ENCODE results near the gene GRM4.

The GRM4 gene

DNA sequence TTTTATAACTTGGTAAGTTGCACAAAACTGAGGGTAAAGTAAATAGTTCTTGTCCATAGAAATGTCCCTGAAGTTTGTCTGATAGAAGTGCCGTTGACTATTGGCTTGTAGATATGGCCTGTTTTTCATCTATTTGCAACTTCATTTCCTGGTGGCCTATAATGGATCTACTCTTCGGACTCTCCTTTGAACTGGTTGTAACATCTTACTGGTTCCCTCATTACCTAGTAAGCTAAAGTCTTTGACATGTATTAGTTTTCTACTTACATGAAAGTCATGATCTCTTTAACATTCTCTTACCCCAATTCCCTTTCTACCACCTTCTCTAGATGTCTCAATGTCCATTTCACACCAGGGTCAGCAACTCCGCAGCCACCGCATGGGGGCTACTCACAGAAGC lies 146.3 kb downstream of the GRM4 start:
- no peak for DNase-seq (ENCODE audit: low read depth in 2 of 3, low spot score in 2 of 3)

DNA sequence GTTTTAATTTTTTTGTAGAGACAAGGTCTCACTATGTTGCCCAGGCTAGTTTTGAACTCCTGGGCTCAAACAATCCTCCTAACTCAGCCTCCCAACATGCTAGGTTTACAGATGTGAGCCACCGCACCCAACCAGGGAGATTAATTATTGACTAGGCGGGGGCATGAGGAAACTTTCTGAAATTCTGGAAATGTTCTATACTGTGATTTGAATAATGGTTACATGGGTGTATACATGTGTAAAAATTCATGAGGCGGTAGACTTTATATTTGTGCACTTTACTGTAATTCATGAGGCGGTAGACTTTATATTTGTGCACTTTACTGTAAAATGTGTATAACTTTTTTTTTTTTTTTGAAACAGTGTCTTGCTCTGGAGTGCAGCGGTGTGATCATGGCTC lies 147.2 kb downstream of the GRM4 start:
- no peak for DNase-seq (ENCODE audit: low read depth in 2 of 3, low spot score in 2 of 3)

DNA sequence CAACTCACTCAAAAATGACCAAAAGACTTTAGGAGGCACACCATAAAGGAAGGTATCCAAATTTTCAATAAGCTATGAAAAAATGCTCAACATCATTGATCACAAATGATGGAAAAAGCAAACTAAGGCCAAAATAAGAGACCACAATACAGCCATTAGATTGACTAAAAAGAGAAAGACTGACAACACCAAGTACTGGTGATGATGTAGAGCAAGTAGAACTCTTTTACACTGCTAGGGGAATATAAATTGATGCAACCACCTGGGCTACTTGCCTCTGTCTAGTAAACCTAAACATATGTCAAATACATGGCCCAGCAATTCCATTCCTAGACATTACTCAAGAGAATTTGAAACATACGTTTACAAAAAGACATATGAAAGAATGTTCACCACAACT lies 148.6 kb downstream of the GRM4 start:
- DNase-seq (ENCODE audit: low read depth in 2 of 3, low spot score in 2 of 3) = no peak

DNA sequence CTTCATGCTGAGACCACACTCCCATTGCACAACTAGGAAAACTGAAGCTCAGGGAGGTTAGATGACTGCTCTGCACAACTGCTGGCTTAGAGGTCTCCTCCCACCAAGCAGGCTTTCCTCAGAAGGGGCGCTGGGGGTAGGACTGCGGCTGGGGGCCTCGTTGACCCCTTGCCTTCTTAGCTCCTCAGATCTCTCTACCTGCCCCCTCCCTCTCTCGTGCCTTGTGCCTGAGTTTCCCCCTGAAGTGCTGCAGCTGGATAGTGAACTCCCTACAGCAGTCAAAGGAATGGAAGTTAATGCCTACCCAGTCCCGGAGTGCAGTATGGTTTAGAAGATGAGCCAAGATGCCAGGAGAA lies 149.8 kb downstream of the GRM4 start:
- DNase-seq (ENCODE audit: low read depth in 2 of 3, low spot score in 2 of 3) = no peak

DNA sequence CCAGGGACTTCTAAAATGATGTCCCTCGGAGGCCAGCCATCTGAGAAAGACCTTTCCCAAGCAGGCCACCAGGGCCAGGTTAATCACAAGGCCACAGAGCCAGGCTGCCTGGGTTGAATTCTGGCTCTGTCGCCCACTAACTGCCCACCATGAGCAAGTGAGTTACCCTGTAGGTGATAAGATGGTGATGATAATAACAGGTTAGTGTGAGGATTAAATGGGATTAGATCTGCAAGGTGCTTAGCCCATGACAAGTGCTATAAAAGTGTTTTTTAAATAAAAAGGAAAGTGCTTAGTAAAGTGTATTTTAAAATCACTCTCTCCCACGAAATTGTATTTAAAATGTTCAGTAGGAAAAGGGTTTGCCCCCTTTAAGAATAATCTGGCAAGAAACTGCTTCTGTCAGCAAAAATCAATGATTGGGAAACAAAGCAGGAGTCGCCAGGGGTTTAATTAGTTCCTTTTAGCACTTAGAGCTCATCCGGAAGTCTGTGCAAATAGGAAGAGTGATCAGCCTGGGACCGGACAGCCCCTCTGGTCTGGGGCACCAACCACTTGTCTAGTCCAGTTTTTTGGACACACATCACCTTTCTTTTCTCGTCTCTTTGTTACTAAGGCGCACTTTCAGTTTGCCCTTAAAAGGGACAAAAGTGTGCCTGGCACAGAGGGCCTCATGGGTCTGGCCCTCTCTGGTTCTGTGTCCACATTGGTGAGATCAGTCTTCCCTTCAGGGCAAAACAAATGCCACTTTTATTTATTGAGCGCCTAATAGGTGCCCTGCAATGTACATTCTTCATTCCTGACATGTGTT lies 150.4 kb downstream of the GRM4 start:
- no peak for DNase-seq (ENCODE audit: low read depth in 2 of 3, low spot score in 2 of 3)

DNA sequence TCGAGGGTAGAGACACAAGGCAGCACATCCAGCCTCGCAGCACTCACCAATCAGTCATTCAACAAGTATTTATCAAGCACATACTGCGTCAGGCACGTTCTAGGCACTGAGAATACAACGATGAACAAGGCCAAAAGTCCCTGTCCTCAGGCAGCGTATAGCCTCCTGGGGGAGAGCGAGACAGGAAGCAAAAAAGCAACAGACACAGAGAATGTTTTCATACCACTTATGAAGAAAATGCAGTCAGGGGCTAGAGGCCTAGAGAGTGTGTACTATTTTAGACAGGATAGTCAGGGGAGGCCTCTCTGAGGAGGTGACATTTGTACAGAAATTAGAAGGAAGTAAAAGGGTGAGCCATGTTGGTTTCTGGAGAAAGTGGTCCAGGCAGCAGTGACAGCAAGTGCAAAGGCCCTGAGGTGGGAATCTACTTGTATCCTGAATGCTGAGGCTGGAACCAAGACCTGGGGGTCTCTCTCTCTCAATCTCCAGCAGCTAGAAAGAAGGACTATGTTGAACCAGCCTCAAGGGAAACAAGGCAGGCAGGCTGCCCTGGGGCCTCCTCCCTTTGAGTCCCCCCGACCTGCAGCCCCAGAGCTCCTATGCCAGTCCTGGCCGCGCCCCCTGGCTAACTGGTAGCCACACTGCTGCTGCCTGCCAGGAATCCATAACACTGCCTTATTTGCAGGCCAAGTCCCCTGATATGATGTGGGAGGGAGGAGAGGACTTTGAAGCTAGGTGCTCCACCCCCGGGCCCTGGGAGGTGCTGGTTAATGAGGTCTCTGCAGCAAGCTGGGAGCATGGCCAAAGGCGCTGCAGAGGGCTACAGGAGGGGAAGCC lies 151.2 kb downstream of the GRM4 start:
- DNase-seq (ENCODE audit: low read depth in 2 of 3, low spot score in 2 of 3) = no peak

DNA sequence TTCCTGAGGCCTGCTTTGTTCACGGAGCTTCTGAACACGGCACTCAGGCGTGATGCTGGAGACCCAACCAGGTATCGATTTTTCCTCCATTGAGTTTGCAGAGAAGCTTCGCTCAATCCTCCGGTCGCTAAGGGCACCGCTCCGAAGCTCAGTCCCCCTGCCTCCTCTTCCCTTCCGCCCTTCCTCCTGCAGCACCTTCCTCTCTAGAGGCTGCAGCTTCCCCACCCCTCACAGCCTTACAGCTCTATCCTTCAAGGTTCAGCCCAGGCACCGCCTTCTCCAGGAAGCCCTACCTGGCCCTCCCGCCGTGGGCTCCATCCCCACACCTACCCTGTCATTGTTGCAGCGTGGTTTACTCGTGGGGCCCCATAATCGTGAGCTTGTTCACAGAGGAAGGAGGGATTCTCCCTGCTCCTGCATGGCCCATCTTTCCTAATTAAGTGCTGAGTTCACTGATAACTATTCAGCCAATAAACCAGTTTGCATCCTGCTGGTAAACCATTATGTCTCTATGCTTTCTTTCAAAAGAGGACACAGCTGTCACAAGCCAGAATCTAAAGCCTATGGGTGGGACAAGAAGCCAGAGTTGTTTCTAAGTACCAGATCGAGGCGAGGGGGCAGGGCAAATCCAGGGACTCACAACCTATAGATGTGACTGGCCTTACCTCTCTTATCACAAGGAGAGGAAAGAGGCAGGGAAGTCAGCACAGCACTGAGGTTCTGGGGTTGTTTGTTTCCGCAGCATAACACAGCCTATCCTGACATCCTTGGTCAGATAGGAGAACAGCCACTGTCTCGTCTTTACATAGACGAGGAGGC lies 152.0 kb downstream of the GRM4 start:
- no peak for DNase-seq (ENCODE audit: low read depth in 2 of 3, low spot score in 2 of 3)

DNA sequence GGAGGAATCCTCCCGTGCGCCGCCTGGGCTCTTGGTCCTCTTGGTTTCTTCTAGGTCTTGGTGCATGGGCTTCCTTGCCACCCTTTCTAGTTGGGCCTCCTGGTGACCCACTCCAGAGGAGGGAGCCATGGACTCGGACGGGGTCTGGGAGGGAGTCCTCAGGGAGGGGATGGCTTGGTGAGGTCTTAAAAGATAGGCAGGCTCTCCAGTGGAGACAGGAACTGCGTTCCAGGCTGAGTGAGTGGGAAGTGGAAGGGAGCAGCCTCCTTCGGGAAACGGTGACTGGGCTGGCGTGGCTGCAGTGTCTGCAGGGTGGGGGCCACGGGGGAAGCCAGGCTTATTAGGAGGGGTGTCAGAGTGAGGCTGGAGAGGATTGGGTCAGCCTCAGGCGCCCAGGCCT lies 152.8 kb downstream of the GRM4 start:
- no peak for DNase-seq (ENCODE audit: low read depth in 2 of 3, low spot score in 2 of 3)

DNA sequence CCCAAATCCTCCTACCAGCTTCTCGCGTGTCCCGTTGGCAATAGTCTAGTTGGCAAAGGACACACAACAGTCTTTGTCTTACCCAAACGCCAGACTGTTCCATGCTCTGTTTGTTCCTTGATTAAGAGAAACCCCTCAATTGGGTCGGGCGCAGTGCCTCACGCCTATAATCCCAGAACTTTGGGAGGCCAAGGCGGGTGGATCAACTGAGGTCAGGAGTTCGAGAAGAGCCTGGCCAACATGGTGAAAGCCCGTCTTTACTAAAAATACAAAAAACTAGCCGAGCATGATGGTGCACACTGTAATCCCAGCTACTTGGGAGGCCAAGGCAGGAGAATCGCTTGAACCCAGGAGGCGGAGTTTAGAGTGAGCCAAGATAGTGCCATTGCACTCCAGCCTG lies 153.7 kb downstream of the GRM4 start:
- no peak for DNase-seq (ENCODE audit: low read depth in 2 of 3, low spot score in 2 of 3)

DNA sequence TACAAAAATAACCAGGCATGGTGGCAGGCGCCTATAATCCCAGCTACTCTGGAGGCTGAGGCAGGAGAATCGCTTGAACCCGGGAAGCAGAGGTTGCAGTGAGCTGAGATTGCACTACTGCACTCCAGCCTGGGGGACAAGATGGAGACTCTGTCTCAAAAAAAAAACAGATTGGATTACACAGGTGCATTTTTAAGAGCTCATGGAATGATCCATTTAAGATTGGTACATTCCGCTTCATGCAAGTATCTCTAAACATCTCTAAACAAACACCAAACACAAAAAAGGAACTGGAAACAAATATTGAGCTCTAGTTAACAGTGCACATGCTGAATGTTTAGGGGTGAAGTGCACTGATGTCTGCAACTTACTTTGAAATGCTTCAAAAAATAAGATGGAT lies 154.3 kb downstream of the GRM4 start:
- no peak for DNase-seq (ENCODE audit: low read depth in 2 of 3, low spot score in 2 of 3)

DNA sequence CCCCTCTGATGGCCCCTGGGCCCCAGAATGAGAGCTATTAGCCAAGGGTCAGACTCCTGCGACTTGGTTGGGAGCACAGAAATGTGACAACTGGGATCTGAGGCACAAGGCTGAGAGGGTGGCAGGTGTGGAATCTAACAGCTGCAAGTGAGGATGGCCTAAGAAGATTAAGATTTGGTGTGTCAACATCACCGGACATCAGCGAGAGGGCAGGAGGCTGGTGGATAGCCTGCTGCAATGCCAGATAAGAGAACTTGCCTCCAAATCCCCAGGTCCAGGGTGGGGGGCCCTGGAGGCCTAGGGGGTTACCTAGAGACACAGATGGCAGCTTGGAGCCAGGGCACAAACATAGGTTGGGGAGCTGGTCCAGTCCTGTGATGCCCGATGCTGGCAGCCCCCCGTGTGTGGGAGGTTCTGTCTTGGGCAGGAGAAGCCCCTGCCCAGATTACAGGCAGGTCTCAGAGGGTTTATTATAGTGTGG lies 155.8 kb downstream of the GRM4 start:
- DNase-seq (ENCODE audit: low read depth in 2 of 3, low spot score in 2 of 3) = no peak

DNA sequence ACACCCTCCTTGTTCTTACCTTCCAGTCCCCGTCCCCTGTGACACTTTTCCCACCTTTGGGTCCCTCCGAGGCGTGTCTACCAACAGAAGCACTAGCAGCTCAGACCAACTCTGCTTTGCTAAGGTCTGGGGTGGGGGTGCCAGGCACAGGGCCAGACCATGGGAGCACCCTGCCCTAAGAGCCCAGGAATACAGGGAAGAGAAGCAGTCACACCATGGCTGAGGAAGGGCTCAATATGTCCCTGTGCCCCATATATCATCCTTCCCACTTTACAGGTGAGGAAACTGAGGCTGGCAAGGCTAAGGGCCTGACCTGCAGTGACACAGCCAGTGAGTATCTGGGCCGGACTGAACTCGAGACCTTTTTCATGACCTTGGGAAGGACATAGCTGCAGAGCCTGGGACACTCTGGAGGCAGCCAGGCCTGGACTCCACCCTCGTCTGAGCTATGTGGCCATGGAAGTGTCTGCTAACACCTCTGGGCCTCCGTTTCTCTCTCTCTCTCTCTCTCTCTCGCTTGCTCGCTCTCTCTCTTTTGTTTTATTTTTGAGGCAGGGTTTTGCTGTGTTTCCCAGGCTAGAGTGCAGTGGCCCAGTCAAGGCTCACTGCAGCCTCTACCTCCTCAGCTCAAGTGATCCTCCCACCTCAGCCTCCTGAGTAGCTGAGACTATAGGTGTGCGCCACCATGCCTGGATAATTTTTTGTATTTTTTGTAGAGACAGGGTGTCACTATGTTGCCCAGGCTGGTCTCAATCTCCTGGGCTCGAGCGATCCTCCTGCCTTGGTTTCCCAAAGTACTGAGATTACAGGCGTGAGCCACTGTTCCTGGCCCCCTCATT lies 156.7 kb downstream of the GRM4 start:
- no peak for DNase-seq (ENCODE audit: low read depth in 2 of 3, low spot score in 2 of 3)

DNA sequence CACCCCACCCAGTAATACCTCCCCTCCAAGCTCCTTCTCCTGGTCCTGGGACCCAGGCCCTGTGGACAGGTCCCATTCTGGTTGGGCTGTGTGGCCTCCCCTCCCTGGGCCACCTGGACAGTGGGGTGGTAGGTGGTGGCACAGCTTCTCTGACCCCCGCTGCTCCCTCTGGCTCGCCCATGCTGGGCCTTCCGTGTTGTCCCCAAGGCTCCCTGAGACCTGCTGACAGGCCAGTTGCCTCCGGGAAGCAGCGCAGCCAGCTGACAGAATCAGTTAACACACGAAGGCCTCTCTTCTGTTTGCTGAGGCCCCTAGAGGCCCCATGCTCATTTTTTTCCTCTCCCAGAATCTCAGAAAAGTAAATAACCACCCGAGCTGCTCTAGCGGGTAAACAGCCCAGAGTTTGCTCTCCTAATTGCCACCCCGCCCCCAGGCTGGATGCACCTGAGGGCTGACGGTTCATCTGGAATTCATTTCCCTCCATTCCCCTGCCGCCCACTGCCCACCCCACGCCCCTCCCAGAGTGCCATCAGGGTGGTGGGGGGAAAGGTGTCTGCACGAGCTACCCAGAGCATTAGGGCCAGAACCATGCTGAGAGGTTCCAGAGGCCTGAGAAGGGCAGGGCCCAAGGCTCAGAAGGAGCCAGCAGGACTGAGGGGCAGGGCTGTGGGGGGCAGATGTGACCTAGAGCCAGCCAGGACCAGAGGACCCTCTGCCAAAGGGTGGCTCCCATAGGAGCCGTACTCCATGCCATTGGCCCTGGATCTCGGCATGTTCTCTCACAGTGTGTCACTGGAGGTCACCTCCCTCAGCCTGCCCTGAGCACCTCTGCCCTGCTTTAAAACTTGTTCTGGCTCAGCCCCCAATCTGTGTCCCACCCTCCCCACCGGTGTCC lies 157.5 kb downstream of the GRM4 start:
- DNase-seq (ENCODE audit: low read depth in 2 of 3, low spot score in 2 of 3) = no peak

DNA sequence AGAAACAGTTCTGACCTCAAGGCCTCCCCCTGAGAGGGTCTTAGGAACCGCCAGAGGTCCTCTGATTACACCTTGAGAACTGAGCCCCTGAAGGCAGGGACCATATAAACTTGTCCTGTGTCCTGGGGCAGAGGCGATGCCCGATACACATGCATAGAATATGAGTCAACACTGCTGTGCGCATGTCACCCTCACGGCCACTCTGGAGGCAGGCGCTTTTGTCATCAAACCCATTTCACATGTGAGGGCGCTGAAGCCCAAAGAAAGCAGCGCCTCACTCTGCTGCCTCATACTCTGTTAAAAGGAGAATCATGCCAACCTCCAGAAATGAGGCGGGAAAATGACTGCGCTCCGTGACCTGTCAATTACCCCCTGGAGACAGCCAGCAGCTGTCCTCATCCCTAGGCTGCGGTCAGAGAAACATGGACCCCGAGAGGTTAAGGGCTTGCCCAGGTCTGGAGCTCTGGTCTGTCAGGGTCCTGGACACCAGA lies 158.3 kb downstream of the GRM4 start:
- DNase-seq (ENCODE audit: low read depth in 2 of 3, low spot score in 2 of 3) = no peak

DNA sequence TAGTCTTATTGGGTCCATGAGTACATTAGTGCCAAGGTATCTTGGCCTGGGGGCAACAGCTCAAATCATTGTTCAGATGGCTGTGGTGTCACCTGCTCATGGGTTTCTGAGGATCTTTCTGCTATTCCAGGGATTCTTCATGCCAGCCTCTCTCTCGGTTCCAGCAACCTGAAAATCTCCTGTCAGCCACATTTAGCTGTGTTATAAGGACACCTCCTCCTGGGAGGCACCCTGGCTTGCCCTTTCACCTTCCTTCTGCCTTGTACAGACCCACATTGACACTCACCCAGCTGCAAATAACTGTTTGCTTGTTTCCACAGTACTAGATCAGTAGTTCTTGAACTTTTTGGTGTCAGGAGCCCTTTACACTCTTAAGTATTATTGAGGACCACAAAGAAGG lies 159.9 kb downstream of the GRM4 start:
- no peak for DNase-seq (ENCODE audit: low read depth in 2 of 3, low spot score in 2 of 3)

DNA sequence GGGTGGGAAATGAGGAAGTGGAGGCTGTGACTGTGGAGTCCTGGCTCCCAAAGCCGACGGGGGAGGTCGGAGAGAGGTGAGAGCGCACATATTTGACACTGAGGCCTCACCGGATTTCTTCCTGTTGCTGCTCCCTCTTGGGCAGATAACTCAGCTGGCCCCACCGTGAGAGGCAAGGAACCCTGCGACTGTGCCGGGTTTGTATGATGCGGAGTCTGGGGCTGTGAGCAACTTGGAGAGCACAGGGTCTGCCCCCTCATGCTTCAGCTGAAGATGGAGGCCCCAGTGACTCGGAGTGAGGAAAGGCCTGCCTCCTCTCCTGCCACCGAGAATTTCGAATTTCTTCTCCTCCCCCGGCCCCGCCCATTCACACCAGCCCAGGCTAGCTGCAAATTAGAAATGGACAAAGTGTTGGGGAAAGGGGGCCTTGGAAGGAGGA lies 160.6 kb downstream of the GRM4 start:
- DNase-seq (ENCODE audit: low read depth in 2 of 3, low spot score in 2 of 3) = no peak

DNA sequence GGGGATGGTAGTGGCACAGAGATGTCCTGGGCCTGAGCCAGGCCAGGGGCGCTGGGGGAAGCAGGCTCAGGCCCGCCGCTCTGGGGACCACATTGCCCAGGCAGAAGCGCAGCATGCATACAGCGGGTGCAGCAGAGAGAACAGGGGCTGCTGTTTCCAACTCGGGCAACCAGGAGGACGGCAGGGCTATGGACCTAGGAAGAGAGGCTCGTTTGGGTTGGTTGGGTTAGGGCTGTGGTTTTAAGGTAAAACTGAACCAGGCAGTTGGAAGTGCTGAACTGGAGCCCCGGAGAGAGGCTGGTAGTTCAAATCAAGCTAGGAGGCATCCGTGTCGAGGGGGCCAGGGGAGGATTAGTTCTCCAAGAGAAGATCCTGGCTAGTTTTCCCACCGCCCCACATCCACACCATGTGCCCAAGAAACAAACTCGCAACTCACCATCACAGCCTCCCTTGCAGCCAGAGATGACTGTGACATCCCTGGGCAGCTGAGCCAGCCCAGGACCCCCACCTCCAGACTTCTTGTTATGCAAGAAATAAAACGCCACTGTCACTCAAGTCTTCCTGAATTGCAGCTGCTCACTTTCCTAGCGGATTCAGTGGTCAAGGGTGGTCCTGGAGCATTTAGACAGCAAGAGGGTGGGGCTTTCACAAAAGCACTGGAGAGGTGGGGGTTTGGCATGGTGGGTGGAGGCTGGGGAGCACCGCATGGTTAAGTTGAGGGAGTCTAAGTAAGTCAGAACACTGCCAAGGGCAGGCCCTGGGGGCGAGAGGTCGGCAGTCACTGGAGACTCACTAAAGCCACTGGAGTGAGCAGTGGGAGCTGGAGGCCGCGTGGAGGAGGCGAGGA lies 161.2 kb downstream of the GRM4 start:
- DNase-seq (ENCODE audit: low read depth in 2 of 3, low spot score in 2 of 3) = no peak

DNA sequence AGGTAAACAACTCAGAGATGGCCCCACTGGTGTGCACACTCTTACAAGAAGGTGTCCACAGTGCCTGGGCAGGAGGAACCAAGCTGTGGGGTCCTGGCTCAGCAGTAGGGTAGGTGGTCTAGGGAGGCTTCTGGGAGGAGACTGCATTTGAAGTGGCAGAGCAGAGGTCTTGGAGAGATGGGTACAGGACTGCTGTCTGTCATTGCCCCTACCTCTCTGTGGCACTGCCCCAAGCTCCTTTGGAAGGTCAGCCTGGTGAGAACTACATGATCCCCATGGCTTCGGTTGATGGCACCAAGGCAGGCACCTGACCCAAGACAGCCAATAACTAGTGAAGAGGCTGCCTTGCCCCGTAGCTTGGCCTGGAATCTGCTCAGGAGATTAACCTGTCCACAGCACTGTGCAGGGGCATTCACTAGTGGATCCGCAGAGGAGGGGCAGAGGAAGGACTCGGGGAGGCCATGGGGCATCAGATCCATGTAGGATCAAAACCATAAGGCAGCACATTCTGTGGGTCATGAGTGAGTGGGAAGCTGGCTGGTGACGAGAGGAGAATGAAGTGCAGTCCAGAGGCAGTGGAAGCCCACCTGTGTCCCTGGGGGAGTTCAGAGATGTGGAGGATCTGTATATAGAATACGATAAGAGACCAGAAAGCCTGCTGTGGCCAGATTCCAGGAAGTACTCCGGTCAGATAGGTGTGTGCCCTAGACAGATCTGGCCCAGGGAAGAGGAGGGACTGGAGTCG lies 162.0 kb downstream of the GRM4 start:
- DNase-seq (ENCODE audit: low read depth in 2 of 3, low spot score in 2 of 3) = no peak

Data from activated CD8-positive, alpha-beta memory T cell treated with anti-CD3 and anti-CD28 coated beads for 48 hours (primary cell).